Stimulated activated effector memory CD8-positive, alpha-beta T cell treated with anti-CD3 and anti-CD28 coated beads, Interleukin-12 subunit alpha, Interleukin-12 subunit beta, amount 100 ng/mL, for 72 hours (primary cell): ENCODE results near the gene GATA2.

Experiments
- ATAC-seq: fragments of 150-1000 bp; cut with Tn5 transposase; 2 replicates; pipeline ENCODE4 v1.10.0; 2021
- DNase-seq, 2 donors: peaks; one replicate each; pipeline ENCODE4 v3.0.0; 2021 to 2022; ENCODE audit warnings: low spot score in 2 of 2
- H3K27ac Mint-ChIP-seq: one replicate; pipeline ENCODE4 v1.8.0; 2022; ENCODE audit warnings: mild to moderate bottlenecking, mixed read lengths
- H3K36me3 Mint-ChIP-seq: one replicate; pipeline ENCODE4 v1.8.0; 2022; ENCODE audit warnings: mild to moderate bottlenecking, mixed read lengths
- H3K4me1 Mint-ChIP-seq: one replicate; pipeline ENCODE4 v1.8.0; 2022; ENCODE audit warnings: mixed read lengths
- H3K4me3 Mint-ChIP-seq: one replicate; pipeline ENCODE4 v1.8.0; 2022; ENCODE audit warnings: mild to moderate bottlenecking, mixed read lengths
- H3K9me3 Mint-ChIP-seq: one replicate; pipeline ENCODE4 v1.8.0; 2022; ENCODE audit warnings: mixed read lengths

GATA2 gene

DNA sequence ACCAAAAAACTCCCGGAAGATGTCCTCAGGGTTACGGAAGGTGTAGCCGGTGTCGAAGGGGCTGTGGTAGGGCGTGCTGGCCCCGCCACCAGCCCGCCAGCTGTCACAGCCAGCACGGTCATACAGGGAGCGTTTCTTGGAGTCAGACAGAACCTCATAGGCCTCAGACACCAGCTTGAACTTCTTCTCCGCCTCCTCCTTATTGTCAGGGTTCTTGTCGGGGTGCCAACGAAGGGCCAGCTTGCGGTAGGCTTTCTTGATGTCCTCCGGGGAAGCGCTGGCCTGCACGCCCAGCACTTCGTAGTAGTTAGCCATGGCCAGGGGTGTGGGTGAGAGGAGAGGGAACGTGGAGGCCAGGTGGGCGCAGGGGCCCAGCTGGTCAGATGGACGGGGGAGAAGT lies 30.1 kb downstream of the GATA2 start:
- DNase-seq = no peak
- no peaks in the 10 kb centered on the region for H3K9me3 Mint-ChIP-seq
- H3K4me3 Mint-ChIP-seq = no peak overlapping the region
- H3K27ac Mint-ChIP-seq = no peak overlapping the region
- ATAC-seq = no peak
- H3K36me3 Mint-ChIP-seq = no peaks in the 10 kb centered on the region
- H3K4me1 Mint-ChIP-seq = peaks cover 32% of the 10 kb centered on the region

DNA sequence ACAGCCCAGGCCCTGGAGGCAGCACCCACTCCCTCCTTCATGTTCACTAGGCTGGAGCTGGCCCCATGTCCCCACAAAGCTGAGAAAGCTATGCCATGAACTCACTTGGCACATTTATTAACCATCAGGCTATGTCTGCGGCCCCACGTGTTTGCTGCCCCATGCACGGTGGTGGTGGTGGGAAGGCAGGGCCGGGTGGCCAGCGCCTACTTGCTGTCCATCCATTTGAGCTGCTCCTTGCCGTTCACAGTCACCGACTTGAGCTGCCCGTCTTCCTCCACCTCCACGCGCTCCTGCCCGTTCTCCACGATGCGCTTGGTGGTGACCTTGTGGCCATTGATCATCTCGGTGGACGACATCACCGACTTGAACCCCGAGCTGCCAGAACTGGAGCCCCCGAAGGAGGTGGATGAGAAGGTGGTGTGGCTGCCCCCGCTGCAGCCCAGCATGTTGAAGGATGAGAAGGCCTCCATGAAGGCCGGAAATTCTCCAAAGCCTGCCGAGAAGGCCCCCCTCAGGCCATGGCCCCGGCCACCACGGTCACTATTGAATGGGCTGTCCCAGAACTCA lies 30.6 kb downstream of the GATA2 start:
- DNase-seq (no peak), ATAC-seq (no peak)
- Mint-ChIP-seq H3K27ac (no peak overlapping the region), H3K4me3 (no peak overlapping the region), H3K36me3 (no peaks in the 10 kb centered on the region), H3K4me1 (peaks cover 30% of the 10 kb centered on the region), H3K9me3 (no peaks in the 10 kb centered on the region)

DNA sequence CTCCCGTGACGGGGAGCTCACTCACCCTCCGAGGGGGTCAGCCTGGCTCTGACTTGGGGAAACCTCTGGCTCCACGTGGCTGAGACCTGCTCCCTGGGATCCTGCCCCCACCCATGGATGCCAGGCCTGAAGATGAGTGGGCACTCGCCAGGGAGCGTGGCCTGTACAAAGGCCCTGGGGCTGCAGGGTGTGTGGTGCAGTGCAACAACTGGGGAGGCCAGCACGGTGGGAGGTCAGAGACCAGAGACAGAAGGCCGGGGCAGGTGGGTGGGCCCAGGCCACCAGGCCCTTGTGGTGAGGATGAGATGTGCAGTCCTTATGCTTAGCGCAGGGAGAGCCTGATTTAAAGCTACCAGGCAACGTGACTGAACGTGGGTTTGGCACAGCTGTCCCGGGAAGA lies 31.3 kb downstream of the GATA2 start:
- H3K27ac Mint-ChIP-seq = no peak overlapping the region

DNA sequence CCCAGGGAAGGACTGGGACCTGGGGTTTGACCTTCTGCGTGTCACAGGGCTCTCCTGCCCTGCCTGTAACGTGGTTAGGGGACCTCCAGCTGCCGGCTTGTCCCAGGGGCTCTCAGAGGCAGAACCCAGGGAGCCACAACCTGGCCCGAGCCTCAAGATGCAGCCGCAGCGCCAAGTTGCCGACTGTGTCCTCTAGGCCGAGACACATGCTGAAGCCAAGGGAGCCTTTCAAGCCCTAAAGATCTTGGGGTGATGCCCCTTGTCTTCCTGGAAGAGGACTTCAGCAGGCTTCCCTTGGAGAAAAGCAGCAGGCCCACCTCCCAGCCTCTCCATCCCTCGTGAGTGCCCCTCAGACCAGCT lies 33.6 kb downstream of the GATA2 start:
- Mint-ChIP-seq H3K36me3 (no peaks in the 10 kb centered on the region), H3K4me1 (peaks cover 2% of the 10 kb centered on the region), H3K4me3 (no peak overlapping the region), H3K27ac (no peak overlapping the region), H3K9me3 (no peaks in the 10 kb centered on the region)
- ATAC-seq = no peak
- no peak for DNase-seq

More for the DNA sequence above, 31.3 kb downstream of the GATA2 start:
- Mint-ChIP-seq H3K4me3 (no peak overlapping the region), H3K4me1 (peaks cover 23% of the 10 kb centered on the region), H3K36me3 (no peaks in the 10 kb centered on the region), H3K9me3 (no peaks in the 10 kb centered on the region)
- DNase-seq = no peak
- no peak for ATAC-seq

DNA sequence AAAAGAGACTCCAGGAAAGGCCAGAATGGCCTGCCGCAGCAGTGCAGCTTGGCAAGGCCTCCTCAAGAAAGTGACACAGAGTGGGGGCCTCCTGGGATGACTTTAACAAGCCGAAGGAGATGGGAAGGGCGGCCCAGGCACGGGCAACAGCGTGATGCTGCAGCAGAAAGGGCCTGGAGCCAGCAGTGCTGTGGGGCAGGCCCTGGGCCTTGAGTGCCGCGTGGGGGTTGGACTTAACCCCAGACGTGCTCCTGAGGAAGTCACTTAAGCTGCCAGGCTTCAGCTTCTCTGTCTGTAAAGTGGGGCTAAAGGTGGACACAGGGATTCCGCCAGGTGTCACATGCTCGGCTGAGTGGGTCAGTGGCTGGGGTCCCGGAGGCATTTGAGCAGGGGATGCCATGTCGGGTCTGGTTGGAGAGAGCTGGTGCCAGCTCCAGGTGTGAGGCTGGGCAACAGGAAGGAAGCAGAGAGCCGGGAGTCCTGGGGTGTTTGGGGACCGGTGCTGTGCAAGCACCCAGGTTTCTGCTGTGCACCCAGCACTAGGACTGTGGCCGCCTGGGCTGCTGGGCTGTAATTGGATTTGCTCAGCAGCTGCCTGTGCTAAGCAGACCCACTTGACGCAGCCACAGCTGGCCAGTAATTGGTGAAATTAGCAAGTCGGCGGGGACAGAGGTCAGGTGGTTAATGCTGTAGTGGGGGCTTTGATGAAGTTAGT lies 34.1 kb downstream of the GATA2 start:
- Mint-ChIP-seq H3K36me3 (no peaks in the 10 kb centered on the region), H3K27ac (no peak overlapping the region), H3K4me3 (no peak overlapping the region), H3K4me1 (no peaks in the 10 kb centered on the region), H3K9me3 (no peaks in the 10 kb centered on the region)
- DNase-seq = no peak
- ATAC-seq = no peak

DNA sequence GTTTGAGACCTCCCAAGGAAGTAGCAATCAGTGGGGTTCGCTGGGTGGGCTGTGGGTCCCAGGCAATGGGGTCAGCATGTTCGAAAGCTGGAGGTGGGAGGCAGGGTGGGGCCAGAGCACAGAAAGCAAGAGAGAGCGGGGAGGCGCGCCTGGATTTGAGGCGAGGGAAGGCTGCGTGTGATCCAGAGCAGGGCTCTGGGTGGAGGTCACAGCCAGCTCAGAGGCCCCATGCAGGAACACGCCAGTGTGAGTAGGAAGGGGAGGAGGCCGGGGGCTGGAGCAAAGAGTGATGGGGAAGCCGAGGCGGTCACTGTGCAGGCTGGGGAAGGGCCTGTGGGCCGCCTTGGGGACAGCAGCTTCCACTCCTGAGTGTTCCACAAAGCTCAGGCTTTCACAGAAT lies 35.1 kb downstream of the GATA2 start:
- H3K9me3 Mint-ChIP-seq = no peaks in the 10 kb centered on the region
- no peak for DNase-seq
- no peaks in the 10 kb centered on the region for H3K36me3 Mint-ChIP-seq
- H3K4me3 Mint-ChIP-seq = no peak overlapping the region
- ATAC-seq = no peak
- no peaks in the 10 kb centered on the region for H3K4me1 Mint-ChIP-seq
- no peak overlapping the region for H3K27ac Mint-ChIP-seq

DNA sequence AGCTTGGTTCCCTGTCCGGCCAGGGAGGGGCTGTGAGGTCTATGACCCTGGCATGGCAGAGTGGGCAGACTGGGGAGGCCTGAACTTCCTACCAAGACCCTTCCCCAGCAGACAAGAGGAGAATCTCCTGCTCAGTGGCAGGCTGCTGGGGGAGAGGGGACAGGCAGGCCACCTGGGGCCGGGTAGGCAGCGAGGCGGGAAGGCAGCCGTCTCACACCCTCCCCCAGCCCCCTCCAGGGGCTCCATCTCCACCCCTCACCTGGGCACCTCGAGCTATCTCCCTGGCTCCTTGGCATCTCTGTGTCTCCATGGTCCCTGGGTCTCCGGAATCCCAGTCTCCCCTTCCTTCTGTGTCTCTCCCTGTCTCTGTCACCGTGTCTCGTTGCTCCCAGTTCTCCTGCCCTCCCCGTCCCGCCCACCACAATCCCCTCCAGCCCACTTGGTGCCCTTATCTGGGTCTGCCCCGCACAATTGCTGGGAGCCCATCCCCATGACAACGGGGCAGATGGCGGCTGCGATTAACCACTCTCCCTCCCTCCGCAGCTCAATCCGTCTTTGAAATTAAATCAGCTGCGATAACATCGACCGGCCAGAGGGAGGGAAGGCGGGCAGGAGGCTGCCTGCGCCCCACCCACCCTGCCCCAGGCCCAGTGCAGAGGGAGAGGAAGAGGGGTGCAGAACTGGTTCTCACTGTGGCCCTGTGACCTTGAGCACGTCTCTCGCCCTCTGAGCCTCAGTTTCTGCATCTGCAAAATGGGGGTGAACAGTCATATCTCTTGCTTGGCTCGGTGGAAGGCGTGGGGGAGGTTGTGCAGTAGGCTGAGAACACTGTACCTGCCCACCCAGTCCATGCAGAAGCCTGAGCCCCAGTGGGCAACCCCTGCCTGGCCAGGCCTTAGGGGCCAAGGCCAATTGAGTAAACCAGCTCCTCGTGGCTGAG lies 36.0 kb downstream of the GATA2 start:
- Mint-ChIP-seq H3K9me3 (no peaks in the 10 kb centered on the region), H3K4me1 (no peaks in the 10 kb centered on the region), H3K27ac (no peak overlapping the region), H3K36me3 (no peaks in the 10 kb centered on the region), H3K4me3 (no peak overlapping the region)
- no peak for ATAC-seq
- DNase-seq = no peak

DNA sequence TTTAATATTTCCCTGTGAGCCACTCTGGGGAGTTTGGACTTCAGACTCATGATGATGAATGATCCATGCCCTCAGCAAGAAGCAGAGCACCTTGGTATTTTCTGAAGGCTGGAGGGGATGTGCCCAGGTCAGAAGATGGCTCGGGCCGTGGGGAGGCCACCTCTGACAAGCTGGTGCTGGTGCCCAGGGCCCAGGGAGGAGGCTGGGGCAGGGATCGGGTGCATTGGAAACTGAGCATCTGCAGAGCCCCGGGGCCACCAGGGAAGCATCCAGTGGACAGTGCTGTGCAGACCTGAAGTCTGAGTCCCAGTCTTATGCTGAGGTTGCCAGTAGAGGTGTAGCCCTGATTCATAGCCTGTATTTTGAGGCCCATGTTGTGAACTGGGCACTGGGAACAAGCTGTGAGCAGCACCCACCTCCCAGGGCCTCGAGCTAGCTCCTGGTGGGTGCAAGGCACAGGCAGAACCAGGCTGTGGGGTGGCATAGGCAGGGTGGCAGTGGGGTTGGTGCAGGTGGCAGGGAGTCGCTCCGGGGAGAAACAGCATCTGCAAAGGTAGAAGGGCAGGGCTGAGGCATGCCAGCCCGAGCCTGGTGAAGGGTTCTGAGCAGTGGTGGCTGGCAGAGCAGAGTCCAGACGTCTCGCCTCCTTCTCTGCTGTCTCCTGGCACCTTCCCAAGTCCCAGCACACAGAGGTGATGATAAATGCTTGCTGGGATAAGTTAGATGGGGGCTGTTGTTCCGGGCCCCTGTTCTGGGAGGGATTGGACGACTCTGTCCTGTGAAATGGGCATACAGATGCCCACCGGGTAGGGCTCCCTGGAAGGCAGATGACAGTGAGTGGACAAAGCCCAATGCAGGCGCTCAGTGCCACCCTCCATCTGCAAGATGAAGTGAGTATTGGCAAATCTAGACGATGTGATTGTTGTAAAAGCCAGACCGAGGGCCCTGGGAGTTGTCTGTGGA lies 36.9 kb downstream of the GATA2 start:
- no peak overlapping the region for H3K4me3 Mint-ChIP-seq
- H3K27ac Mint-ChIP-seq = no peak overlapping the region
- peaks cover 2% of the 10 kb centered on the region for H3K36me3 Mint-ChIP-seq
- H3K9me3 Mint-ChIP-seq = peaks cover under 1% of the 10 kb centered on the region
- no peak for ATAC-seq
- DNase-seq = no peak
- H3K4me1 Mint-ChIP-seq = peaks cover under 1% of the 10 kb centered on the region

DNA sequence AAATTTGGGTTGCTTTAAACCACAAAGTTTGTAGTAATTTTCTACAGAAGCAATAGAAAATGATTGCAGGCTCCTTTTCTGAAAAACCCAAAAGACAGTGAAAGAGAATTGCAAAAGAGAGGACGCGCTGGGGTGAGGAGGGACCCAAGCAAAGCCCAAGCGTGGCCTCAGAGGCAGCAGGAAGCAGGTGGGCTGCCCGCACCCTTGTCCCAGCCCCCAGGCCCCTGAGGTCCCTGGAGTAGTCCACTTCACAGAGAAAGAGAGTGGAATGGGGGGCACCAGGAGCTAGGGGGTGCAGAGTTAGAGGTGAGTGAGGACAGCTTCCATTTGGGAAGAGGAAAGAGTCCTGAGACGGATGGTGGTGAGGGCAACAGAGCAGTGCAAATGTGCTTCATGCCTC lies 37.9 kb downstream of the GATA2 start:
- H3K36me3 Mint-ChIP-seq = peaks cover 5% of the 10 kb centered on the region
- peaks cover 10% of the 10 kb centered on the region for H3K4me1 Mint-ChIP-seq
- no peak overlapping the region for H3K27ac Mint-ChIP-seq
- peaks cover 3% of the 10 kb centered on the region for H3K9me3 Mint-ChIP-seq
- DNase-seq (no peak), ATAC-seq (no peak)
- H3K4me3 Mint-ChIP-seq = no peak overlapping the region

DNA sequence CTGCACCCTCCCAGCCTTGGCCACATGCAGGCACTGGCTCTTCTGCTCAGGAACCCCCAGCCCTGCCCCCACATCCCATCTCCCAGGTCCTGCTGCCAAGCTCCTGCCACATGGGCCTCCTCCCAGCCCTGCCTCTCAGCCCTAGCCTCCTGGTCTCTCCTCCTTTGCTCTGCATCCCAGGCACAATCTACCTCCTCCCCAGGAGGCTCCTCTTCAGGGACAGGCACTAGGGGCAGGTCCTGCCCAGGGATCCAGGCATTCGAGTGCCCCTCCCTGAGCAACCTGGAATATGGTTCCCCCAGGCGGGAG lies 38.7 kb downstream of the GATA2 start:
- ATAC-seq = no peak
- peaks cover 3% of the 10 kb centered on the region for H3K9me3 Mint-ChIP-seq

DNA sequence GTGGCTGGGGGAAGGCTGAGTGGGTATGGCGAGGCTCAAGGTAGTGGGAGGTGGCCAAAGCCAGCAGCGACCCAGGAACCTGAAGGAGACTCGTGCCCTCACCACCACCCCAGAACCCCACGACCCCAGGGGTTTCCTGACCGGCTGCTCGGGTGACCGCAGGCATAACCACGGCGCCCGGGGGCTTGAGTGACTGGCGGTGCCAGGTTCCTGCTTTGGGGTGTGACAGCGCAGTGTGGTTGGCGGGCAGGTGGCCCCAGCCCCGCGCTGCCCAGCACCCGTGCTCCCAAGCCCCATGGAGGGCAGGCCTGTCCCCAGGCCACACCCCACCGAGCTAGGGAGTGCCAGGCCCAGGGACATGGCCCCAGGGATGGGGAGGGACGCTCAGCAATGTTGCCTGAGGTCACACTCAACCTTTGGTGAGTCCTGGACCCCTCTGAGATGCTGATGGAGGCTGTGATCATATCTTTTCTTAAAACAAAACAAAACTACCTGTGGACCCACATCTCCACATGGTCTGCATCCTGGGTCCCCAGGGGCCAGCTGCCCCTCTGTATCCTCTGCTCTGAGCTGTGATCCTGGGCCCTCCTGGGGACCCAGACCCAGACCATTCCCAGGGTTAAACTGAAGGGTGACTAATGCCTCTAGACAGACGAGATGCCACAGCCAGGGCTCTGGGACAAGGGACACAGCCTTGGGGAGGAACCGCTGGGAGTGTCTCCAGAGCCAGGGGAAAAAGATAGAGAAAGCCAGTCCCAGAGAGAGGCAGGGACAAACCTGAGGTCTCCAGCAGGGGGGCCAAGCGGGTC lies 39.3 kb downstream of the GATA2 start:
- ATAC-seq (no peak), DNase-seq (no peak)
- no peak overlapping the region for H3K4me3 Mint-ChIP-seq
- peak overlapping the region; percentile 63 for H3K27ac Mint-ChIP-seq
- H3K36me3 Mint-ChIP-seq = peaks cover 5% of the 10 kb centered on the region
- peaks cover 20% of the 10 kb centered on the region for H3K4me1 Mint-ChIP-seq
- peaks cover 6% of the 10 kb centered on the region for H3K9me3 Mint-ChIP-seq

More for the DNA sequence above, 38.7 kb downstream of the GATA2 start:
- Mint-ChIP-seq H3K4me3 (no peak overlapping the region), H3K27ac (peak overlapping the region; percentile 63), H3K36me3 (peaks cover 5% of the 10 kb centered on the region), H3K4me1 (peaks cover 15% of the 10 kb centered on the region)
- DNase-seq = no peak

DNA sequence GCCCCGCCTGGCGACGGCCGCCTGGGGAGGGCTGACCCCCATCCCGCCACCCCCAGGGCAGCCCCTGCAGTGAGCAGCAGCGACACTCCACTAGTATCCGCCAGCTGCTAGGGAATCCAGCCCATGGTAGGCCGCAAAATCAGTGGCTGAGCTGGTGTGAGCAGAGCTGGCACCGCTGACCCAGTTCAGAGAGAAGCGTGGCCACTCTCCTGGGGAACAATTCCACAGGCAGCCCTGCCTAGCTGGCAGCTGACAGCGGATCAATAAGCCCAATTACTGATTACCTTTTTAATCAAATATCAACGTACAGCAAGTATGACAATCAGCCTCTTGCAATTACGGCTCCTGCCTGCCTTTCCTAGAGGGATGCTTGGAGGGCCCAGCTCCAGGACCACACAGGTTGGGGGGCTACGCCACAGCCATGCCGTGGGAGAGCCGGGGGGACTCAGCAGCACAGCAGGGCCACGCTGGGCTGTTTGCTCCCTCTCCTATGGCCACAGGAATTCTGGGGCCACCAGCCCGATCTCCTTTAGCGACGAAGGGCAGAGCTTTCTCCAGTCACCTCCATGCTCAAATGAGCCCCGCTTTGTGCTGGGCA lies 40.2 kb downstream of the GATA2 start:
- peaks cover 5% of the 10 kb centered on the region for H3K36me3 Mint-ChIP-seq
- no peak overlapping the region for H3K4me3 Mint-ChIP-seq
- H3K4me1 Mint-ChIP-seq = peaks cover 28% of the 10 kb centered on the region
- no peak for DNase-seq
- no peak for ATAC-seq
- H3K27ac Mint-ChIP-seq = no peak overlapping the region
- H3K9me3 Mint-ChIP-seq = peaks cover 9% of the 10 kb centered on the region

DNA sequence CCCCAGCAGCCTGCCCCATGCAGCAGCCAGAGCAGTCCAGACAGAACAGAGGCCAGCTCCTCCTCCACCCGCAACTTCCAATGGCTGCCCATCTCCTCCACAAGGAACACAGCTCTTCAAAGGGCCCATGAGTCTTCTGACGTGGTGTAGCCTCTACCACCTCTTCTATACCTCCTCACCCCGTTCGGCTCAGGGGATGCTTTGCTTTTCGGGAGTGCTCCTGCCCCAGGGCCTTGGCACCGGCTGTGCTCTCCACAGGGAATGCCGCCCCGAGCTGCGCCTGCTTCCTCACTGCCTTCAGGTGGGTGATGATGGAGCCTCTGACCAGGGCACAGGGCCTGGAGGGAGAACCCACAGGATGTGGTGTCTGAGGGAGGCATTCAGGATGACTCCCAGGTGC lies 40.9 kb downstream of the GATA2 start:
- Mint-ChIP-seq H3K9me3 (peaks cover 12% of the 10 kb centered on the region), H3K36me3 (peaks cover 5% of the 10 kb centered on the region), H3K27ac (no peak overlapping the region), H3K4me3 (no peak overlapping the region), H3K4me1 (peaks cover 34% of the 10 kb centered on the region)
- no peak for DNase-seq
- ATAC-seq = no peak

DNA sequence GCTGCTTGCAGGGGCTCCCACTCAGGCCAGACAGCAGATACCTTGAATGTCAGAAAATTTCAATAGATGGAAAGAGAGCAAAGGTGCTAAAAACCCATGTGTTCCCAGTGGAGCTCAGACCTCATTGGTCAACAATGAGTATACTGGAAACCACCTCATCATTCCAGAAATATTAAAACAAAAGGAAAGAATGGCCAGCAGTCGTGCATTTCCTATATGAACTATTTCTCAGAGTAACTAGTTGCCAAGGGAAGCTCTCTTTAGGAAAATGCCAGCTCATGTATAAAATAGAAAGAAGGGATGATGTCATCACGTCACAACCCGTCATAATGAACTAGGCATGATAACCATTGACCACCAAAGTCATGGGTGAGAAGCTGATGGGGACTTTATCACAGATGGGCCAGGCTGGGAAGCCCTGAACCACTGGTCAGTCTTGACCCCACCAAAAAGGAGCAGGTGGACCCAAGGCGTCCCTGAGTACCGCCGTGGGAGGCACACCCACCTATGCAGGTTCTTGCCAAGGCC lies 43.8 kb downstream of the GATA2 start:
- peak overlapping the region; percentile 47 for H3K4me3 Mint-ChIP-seq
- ATAC-seq = no peak
- H3K36me3 Mint-ChIP-seq = peaks cover 5% of the 10 kb centered on the region
- H3K27ac Mint-ChIP-seq = peak overlapping the region; percentile 84
- DNase-seq = no peak
- H3K9me3 Mint-ChIP-seq = peaks cover 13% of the 10 kb centered on the region
- H3K4me1 Mint-ChIP-seq = peaks cover 38% of the 10 kb centered on the region
